Subcutaneous abdominal adipose tissue (tissue), 5 donors: ENCODE data around the gene CRTC3.
A peak's percentile ranks its signal among the peaks of the same experiment; 100 is the strongest.
"Not testable (repeated sequence)": the region's sequence is repeated elsewhere in the genome, so short reads cannot be mapped to it uniquely, and the experiment has no call there.

Experiments used
- H3K27ac ChIP-seq: one replicate; pipeline ENCODE4 v1.7.0; 2013; ENCODE audit warnings: low read depth, mild to moderate bottlenecking, inconsistent platforms, low read length, moderate library complexity
- H3K27me3 ChIP-seq, 5 donors: one replicate each; pipeline ENCODE4 v1.7.0; 2013; ENCODE audit warnings: low read length in 5 of 5, inconsistent platforms in 1 of 5; ENCODE audit not compliant: control insufficient read depth in 5 of 5, insufficient read depth in 4 of 5
- H3K36me3 ChIP-seq, 5 donors: one replicate each; pipeline ENCODE4 v1.7.0; 2013; ENCODE audit warnings: low read length in 5 of 5; ENCODE audit not compliant: control insufficient read depth in 5 of 5, insufficient read depth in 5 of 5
- H3K4me1 ChIP-seq, 5 donors: one replicate each; pipeline ENCODE4 v1.7.0; 2013; ENCODE audit warnings: low read length in 5 of 5, mild to moderate bottlenecking in 3 of 5, moderate library complexity in 1 of 5; ENCODE audit not compliant: control insufficient read depth in 5 of 5, insufficient read depth in 5 of 5
- H3K4me3 ChIP-seq, 5 donors: one replicate each; pipeline ENCODE4 v1.7.0; 2013; ENCODE audit warnings: low read length in 5 of 5, low read depth in 1 of 5
- H3K9ac ChIP-seq, 5 donors: one replicate each; pipeline ENCODE4 v1.7.0; 2013; ENCODE audit warnings: low read length in 5 of 5, mild to moderate bottlenecking in 4 of 5, moderate library complexity in 3 of 5
- H3K9me3 ChIP-seq, 5 donors: one replicate each; pipeline ENCODE4 v1.7.0; 2013; ENCODE audit warnings: low read length in 5 of 5; ENCODE audit not compliant: control insufficient read depth in 5 of 5
- donor health status: healthy.
- donor health status: healthy.
- donor health status: healthy.
- donor health status: healthy.
- donor health status: healthy.

CRTC3 gene

DNA sequence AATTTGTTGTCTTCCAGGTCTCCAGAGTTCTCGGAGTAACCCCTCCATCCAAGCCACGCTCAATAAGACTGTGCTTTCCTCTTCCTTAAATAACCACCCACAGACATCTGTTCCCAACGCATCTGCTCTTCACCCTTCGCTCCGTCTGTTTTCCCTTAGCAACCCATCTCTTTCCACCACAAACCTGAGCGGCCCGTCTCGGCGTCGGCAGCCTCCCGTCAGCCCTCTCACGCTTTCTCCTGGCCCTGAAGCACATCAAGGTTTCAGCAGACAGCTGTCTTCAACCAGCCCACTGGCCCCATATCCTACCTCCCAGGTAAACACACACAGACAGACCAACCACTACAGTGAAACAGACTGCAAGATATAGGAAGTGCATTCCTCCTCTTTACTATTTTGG lies 99.5 kb downstream of the CRTC3 start:
- Histone ChIP-seq H3K36me3 (peaks cover 15 to 89% (median 71%) of the 10 kb centered on the region in 5 donors), H3K27ac (no peak overlapping the region), H3K27me3 (no peaks in the 10 kb centered on the region), H3K9me3 (no peaks in the 10 kb centered on the region), H3K9ac (no peak overlapping the region), H3K4me3 (no peak overlapping the region), H3K4me1 (no peaks in the 10 kb centered on the region)

DNA sequence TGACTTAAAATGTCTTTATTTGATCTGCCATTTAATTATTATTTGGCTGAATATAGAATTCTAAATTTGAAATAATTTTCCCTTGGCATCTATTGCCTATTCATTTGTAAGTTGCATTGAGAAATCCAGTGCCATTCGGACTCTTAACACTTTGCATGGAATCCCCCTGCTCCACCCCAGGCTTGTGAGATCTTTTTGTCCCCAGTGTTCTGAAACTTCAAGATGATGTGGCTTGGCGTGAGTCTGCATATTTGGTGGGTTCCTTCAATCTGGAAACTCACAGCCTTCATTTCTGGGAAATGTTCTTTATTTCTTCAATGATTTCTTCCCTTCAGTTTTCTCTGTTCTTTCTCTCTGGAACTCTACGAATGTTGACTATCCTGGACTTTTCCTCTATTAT lies 103.6 kb downstream of the CRTC3 start:
- no peaks in the 10 kb centered on the region for H3K9me3 ChIP-seq
- H3K27me3 ChIP-seq = no peaks in the 10 kb centered on the region
- no peak overlapping the region for H3K27ac ChIP-seq
- peak overlapping the region in 1 of 5 donors; percentile 30 for H3K9ac ChIP-seq
- no peak overlapping the region for H3K4me3 ChIP-seq
- H3K36me3 ChIP-seq = peaks cover 13 to 74% (median 50%) of the 10 kb centered on the region in 5 donors
- H3K4me1 ChIP-seq = no peaks in the 10 kb centered on the region

DNA sequence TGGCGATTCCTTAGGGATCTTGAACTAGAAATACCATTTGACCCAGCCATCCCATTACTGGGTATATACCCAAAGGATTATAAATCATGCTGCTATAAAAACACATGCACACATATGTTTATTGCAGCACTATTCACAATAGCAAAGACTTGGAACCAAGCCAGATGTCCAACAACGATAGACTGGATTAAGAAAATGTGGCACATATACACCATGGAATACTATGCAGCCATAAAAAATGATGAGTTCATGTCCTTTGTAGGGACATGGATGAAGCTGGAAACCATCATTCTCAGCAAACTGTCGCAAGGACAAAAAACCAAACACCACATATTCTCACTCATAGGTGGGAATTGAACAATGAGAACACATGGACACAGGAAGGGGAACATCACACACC lies 107.3 kb downstream of the CRTC3 start:
- H3K27me3 ChIP-seq, H3K9ac ChIP-seq, H3K27ac ChIP-seq, H3K4me1 ChIP-seq, H3K4me3 ChIP-seq, H3K9me3 ChIP-seq: not testable (repeated sequence)
- H3K36me3 ChIP-seq = peaks cover 7 to 71% (median 46%) of the 10 kb centered on the region in 5 donors

DNA sequence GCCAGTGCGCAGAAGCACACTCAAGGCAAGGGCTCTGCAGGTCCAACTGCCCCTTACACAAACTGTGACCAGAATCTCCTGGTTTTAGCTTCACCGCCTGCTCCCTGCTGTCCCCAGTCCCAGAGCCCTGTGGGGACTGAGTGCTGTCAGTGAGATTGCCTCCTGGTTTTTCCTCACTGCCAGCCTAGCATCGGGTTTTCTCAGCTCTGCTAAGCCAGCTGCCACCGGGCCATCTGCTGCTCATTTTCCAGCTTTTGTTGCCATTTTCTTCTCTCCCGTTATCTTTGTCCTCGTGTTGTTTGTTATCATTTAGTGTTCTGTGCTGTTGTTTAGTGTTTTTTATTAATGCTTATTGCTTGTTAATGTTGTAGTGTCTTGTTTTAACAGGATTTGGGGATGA lies 108.0 kb downstream of the CRTC3 start:
- Histone ChIP-seq H3K27ac (no peak overlapping the region), H3K4me1 (peaks cover 0 to 3% (median 0%) of the 10 kb centered on the region in 5 donors), H3K27me3 (no peaks in the 10 kb centered on the region), H3K4me3 (no peak overlapping the region), H3K36me3 (peaks cover 7 to 71% (median 48%) of the 10 kb centered on the region in 5 donors), H3K9ac (no peak overlapping the region), H3K9me3 (no peaks in the 10 kb centered on the region)

DNA sequence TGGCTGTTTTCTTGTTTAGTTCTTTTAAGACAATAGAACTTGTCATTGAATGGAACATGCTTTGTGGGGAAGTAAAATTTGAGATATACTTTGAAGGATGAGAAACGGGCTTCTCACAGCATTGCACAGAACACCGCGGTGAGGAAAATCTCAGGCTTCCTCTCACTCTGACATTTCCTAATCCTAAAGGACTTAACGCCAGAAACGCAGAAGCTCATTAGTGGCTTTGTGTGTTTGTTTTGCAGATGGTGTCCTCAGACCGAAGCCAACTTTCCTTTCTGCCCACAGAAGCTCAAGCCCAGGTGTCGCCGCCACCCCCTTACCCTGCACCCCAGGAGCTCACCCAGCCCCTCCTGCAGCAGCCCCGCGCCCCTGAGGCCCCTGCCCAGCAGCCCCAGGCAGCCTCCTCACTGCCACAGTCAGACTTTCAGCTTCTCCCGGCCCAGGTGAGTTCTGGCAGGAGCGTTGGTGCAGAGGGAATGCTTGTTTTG lies 108.5 kb downstream of the CRTC3 start:
- no peak overlapping the region for H3K9ac ChIP-seq
- H3K36me3 ChIP-seq = peaks cover 7 to 71% (median 50%) of the 10 kb centered on the region in 5 donors
- no peak overlapping the region for H3K27ac ChIP-seq
- H3K4me1 ChIP-seq = peaks cover 0 to 3% (median 0%) of the 10 kb centered on the region in 5 donors
- H3K9me3 ChIP-seq = no peaks in the 10 kb centered on the region
- H3K27me3 ChIP-seq = no peaks in the 10 kb centered on the region
- H3K4me3 ChIP-seq = no peak overlapping the region

DNA sequence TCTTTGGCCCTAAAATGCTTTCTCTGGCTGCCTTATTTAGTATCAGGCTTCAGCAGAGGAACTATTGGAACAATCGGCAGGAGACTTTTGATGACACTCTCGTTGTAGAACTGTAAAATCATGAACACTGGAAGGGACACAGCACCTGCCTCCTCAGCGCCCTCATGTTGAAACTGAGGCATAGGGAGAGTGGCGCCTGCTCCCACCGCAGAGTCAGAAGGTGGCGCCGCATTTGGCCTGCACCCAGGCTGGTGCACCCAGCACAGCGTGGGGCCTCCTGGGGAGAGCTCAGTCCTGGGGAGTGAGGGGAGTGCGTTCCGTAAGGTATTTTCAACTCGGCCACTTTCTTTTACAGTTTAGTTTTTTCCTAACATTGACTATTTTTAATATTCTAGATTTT lies 109.2 kb downstream of the CRTC3 start:
- H3K27ac ChIP-seq = no peak overlapping the region
- no peak overlapping the region for H3K9ac ChIP-seq
- no peaks in the 10 kb centered on the region for H3K9me3 ChIP-seq
- H3K4me1 ChIP-seq = peaks cover 0 to 5% (median 3%) of the 10 kb centered on the region in 5 donors
- no peaks in the 10 kb centered on the region for H3K27me3 ChIP-seq
- no peak overlapping the region for H3K4me3 ChIP-seq
- H3K36me3 ChIP-seq = peaks cover 4 to 71% (median 56%) of the 10 kb centered on the region in 5 donors

DNA sequence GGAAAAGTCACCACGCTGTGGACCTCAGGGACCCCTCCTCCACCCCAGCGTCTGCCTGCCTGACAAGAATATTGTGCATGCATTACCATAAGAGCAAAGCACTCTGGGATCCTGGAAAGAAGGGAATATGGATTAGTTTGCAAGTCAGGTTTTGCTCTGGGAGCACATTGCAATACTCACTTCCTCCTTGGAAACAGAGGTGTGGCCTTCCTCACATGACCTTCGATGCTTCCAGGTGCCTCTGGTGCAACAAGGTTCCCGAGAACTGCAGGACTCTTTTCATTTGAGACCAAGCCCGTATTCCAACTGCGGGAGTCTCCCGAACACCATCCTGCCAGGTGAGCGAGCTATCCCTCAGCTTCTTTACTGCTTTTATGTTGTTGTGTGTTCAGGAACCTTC lies 111.1 kb downstream of the CRTC3 start:
- Histone ChIP-seq H3K9me3 (no peaks in the 10 kb centered on the region), H3K4me3 (no peak overlapping the region), H3K27me3 (no peaks in the 10 kb centered on the region), H3K9ac (peak overlapping the region in 1 of 5 donors; percentile 3), H3K36me3 (peaks cover 0 to 59% (median 48%) of the 10 kb centered on the region in 5 donors), H3K4me1 (peaks cover 0 to 9% (median 7%) of the 10 kb centered on the region in 5 donors), H3K27ac (no peak overlapping the region)

DNA sequence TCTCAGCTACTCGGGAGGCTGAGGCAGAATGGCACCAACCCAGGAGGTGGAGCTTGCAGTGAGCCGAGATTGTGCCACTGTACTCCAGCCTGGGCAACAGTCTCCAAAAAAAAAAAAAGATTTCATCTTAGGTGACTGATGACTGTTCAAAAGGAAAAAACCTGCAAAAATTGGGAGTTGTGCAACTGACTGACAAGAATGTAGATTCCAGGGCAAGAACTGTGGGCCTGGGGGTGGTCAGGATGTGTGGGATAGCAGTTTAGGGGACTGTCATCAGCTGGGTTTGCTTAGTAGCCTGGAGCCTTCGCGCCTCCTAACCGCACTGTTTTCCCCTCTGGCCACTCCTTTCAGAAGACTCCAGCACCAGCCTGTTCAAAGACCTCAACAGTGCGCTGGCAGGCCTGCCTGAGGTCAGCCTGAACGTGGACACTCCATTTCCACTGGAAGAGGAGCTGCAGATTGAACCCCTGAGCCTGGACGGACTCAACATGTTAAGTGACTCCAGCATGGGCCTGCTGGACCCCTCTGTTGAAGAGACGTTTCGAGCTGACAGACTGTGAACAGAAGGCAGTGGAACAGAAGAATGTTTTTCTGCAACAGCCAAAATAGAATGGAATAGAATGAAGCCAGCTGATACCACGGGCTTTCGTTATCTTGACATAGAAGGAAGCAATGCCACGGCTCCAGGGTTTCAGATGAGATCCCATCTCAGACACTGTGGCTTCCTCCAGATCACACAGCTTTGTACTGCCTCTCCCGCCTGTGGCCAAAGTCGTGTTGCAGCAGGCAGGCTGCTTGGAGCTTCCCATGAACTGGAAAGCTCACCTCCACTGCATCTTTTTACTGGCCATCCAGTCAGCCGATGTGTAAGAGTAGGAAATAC lies 112.1 kb downstream of the CRTC3 start:
- Histone ChIP-seq H3K27me3 (no peaks in the 10 kb centered on the region), H3K4me1 (peaks cover 0 to 9% (median 7%) of the 10 kb centered on the region in 5 donors), H3K36me3 (peaks cover 0 to 59% (median 48%) of the 10 kb centered on the region in 5 donors), H3K4me3 (no peak overlapping the region), H3K9me3 (no peaks in the 10 kb centered on the region), H3K9ac (no peak overlapping the region), H3K27ac (no peak overlapping the region)

DNA sequence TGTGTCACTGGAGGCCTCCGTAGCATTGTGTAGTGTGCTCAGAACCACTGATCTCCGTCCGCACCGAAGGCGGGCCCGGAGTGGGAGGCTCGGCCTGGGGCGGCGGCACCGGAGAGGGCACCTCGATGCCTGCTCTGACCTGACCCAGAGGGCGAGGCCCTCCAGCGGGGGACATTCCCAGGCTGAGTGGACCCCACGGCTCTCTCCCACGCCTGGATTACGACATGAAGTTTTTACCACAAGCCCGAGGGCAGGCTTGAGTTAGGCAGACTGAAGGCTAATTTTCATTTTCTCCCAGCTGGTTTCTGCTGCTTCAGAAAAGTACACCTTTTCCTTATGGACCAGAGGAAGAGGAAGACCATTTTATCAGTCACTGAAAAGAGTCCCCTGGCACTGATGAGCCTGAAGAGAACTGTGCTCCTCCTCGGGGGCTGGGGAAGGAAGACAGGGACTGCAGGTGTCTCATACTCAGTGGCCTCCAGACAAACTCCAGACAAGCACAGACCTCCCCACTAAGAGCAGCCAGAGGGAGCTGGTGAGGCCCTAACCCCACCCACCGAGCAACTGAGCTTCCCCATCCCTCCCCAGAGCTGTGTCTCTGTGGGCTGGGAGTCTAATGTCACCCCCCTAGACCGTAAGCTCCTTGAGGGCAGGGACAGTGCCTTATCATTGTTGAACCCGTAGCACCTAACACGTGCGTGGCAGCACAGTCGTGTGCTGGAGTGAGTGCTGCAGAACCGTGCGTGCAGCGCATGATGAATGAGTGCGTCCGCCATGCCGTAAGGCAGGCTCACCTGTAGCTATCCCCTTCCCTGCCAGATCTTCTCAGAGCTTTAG lies 113.0 kb downstream of the CRTC3 start:
- no peak overlapping the region for H3K4me3 ChIP-seq
- H3K9ac ChIP-seq = no peak overlapping the region
- peaks cover 0 to 59% (median 48%) of the 10 kb centered on the region in 5 donors for H3K36me3 ChIP-seq
- no peaks in the 10 kb centered on the region for H3K27me3 ChIP-seq
- peaks cover 0 to 9% (median 7%) of the 10 kb centered on the region in 5 donors for H3K4me1 ChIP-seq
- no peaks in the 10 kb centered on the region for H3K9me3 ChIP-seq
- no peak overlapping the region for H3K27ac ChIP-seq

DNA sequence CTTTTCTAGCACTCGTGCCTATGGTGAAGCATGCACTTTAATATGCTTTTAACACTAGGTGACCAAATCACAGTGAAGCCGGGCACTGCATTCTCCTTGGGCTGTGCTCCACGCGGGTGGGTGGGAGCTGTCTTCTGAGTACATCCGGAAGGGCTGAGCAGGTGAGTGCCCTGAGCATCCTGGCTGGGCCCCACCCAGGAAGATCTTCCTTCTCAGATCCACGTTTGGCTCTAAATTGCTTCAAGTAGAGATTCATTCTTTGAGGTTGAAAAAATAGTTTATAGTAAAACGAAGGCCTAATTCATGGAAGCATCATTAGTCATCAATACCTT lies 113.5 kb downstream of the CRTC3 start:
- Histone ChIP-seq H3K27ac (no peak overlapping the region), H3K9me3 (no peaks in the 10 kb centered on the region), H3K4me3 (no peak overlapping the region), H3K9ac (no peak overlapping the region), H3K36me3 (peaks cover 0 to 55% (median 46%) of the 10 kb centered on the region in 5 donors), H3K27me3 (no peaks in the 10 kb centered on the region), H3K4me1 (peaks cover 4 to 12% (median 9%) of the 10 kb centered on the region in 5 donors)
